NT2/D1 (cell line): ENCODE data around the gene KCNK18.

Source experiments
- SUZ12 ChIP-seq: IDR thresholded peaks from 2 replicates; pipeline ENCODE4 v1.6.1; 2011; ENCODE audit not compliant: insufficient read length, insufficient read depth; ENCODE audit errors: extremely low read depth
- YY1 ChIP-seq: IDR thresholded peaks from 2 replicates; pipeline ENCODE4 v1.6.1; 2011; ENCODE audit not compliant: insufficient read length, insufficient read depth
- ZNF274 ChIP-seq: IDR thresholded peaks from 2 replicates; pipeline ENCODE4 v1.6.1; 2011; ENCODE audit warnings: mild to moderate bottlenecking, low read depth, low read length

DNA sequence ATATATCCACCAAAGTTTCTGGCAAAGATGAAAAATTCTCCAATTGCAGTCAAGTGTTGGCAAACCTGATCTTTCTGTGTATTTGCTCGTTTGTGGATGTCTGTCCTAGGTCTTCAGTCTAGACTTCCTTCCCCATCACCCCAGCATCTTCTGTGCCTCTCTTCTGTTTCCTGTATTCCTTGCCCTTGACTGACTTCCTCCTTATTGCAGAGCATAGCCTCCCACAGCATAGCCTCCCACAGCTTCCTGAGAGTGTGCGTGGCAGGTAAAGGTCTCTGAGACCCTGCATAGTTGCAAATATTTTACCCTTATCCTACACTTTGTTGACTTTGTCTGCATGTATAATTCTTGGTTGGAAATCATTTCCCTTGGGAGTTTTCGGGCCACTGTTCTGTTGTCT, 62.0 kb downstream of the KCNK18 start:
- TF ChIP-seq ZNF274: no peak
- no peak for TF ChIP-seq YY1
- TF ChIP-seq SUZ12: no peak
